Measurements from ENCODE around the gene NHERF2.

DNA sequence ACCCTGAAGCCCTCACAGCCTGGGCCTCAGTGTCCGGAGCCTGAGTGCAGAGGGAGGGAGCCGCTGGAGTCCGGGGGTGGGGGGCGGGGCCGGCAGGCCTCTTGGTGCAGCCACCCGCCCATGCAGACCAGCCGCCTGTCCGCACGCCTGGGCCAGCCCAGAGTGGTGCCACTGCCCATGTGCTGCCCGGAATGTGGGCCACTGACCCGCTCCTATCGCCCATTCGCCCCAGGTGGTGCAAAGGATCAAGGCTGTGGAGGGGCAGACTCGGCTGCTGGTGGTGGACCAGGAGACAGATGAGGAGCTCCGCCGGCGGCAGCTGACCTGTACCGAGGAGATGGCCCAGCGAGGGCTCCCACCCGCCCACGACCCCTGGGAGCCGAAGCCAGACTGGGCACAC, 2.6 kb downstream of the NHERF2 start:
- TF ChIP-seq, protein P1, sequence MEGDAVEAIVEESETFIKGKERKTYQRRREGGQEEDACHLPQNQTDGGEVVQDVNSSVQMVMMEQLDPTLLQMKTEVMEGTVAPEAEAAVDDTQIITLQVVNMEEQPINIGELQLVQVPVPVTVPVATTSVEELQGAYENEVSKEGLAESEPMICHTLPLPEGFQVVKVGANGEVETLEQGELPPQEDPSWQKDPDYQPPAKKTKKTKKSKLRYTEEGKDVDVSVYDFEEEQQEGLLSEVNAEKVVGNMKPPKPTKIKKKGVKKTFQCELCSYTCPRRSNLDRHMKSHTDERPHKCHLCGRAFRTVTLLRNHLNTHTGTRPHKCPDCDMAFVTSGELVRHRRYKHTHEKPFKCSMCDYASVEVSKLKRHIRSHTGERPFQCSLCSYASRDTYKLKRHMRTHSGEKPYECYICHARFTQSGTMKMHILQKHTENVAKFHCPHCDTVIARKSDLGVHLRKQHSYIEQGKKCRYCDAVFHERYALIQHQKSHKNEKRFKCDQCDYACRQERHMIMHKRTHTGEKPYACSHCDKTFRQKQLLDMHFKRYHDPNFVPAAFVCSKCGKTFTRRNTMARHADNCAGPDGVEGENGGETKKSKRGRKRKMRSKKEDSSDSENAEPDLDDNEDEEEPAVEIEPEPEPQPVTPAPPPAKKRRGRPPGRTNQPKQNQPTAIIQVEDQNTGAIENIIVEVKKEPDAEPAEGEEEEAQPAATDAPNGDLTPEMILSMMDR (IDR thresholded peaks at IDR 0.05), result no peak
- TF ChIP-seq POLR2A (IDR thresholded peaks at IDR 0.05), result no peak
